SU-DHL-6 (cell line): Measurements from ENCODE around the gene ACCSL.

ENCODE experiments used
- CTCF ChIP-seq: fragments of 200-600 bp; sonication (generic); IDR thresholded peaks from one replicate; pipeline ENCODE4 v1.5.1; 2017; ENCODE audit warnings: antibody characterized with exemption, mild to moderate bottlenecking, low read length, moderate library complexity; ENCODE audit not compliant: insufficient read depth, poor library complexity, severe bottlenecking
- EZH2phosphoT487 ChIP-seq: fragments of 200-600 bp; sonication (generic), shearing (Covaris generic); conservative IDR thresholded peaks from 2 replicates; pipeline ENCODE4 v1.6.1; 2018; ENCODE audit warnings: mild to moderate bottlenecking, antibody characterized with exemption, low read length, moderate library complexity, mixed read lengths

- TF ChIP-seq CTCF (no peak), EZH2phosphoT487 (no peak)
Measured at GRCh38 chr11:44083433-44083832, 35.7 kb downstream of the ACCSL start.
